ENCODE measurements around the gene MYLK3. TPM values are rescaled to one million over a fixed set of nuclear protein-coding genes. Genes with fewer than 3 reads are reported as not detected.
A peak's percentile ranks its signal among the peaks of the same experiment; 100 is the strongest.

Gene MYLK3
- total and polyA plus RNA-seq, 8 donors, result 0.11 to 0.37 (median 0.19) TPM

DNA sequence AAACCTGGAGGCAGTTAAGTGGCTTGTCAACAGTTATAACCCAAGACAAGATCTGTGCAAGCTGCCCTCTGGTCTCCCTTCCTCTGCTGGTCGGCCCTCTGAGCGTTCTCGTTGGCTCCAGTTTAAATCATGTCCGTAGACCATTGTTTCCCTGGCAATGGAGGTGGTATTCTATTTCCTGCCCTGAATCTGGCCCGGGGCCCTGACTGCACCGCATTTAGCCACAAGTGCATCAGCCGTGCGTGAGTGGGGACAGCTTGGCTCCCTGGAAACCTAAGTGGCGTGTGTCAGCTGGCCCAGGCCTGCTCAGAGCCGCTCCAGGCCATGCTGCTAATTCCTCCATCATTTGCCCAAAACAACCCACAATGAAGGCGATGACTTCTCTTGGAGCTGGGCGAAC is 15.0 kb upstream of the MYLK3 start:
- intact Hi-C loops (cut with DNase I), result no loop called here
- ATAC-seq (peak in 2 of 4 donors; percentile 40 to 47), DNase-seq (no peak), FAIRE-seq (no peak)
- no peak overlapping the region for H3K4me3 ChIP-seq
- H3K27me3 ChIP-seq, result no peaks in the 10 kb centered on the region
- TF ChIP-seq CTCF (IDR thresholded peaks at IDR 0.05), result no peak
- no peak overlapping the region for H3K27ac ChIP-seq
- H3K36me3 ChIP-seq, result no peaks in the 10 kb centered on the region
- 73 to 81% methylated on average over 12 of the region's 12 CpGs for WGBS, 2 donors
- no peaks in the 10 kb centered on the region for H3K9me3 ChIP-seq
- no peaks in the 10 kb centered on the region for H3K4me1 ChIP-seq

- H3K36me3 ChIP-seq, result no peaks in the 10 kb centered on the region
- H3K9me3 ChIP-seq, result no peaks in the 10 kb centered on the region
- no peak overlapping the region for H3K4me3 ChIP-seq
- FAIRE-seq (no peak), DNase-seq (no peak), ATAC-seq (no peak)
- TF ChIP-seq CTCF (IDR thresholded peaks at IDR 0.05), result no peak
- intact Hi-C loops (cut with DNase I), result no loop called here
- no peaks in the 10 kb centered on the region for H3K27me3 ChIP-seq
- H3K27ac ChIP-seq, result no peak overlapping the region
- no peaks in the 10 kb centered on the region for H3K4me1 ChIP-seq
- 69 to 72% methylated on average over 3 of the region's 3 CpGs for WGBS, 2 donors
Measured at GRCh38 chr16:46762583-46762982, 14.4 kb upstream of the MYLK3 start.

GRCh38 chr16:46759309-46759708 is 11.2 kb upstream of the MYLK3 start:
- H3K27me3 ChIP-seq, result no peaks in the 10 kb centered on the region
- intact Hi-C loops (cut with DNase I), result no loop called here
- FAIRE-seq (no peak), DNase-seq (no peak), ATAC-seq (no peak)
- no peaks in the 10 kb centered on the region for H3K36me3 ChIP-seq
- no peak overlapping the region for H3K27ac ChIP-seq
- 75 to 87% methylated on average over 5 of the region's 5 CpGs for WGBS, 2 donors
- H3K9me3 ChIP-seq, result no peaks in the 10 kb centered on the region
- TF ChIP-seq CTCF (IDR thresholded peaks at IDR 0.05), result no peak
- H3K4me1 ChIP-seq, result no peaks in the 10 kb centered on the region
- H3K4me3 ChIP-seq, result no peak overlapping the region

GRCh38 chr16:46757339-46758050 is 9.4 kb upstream of the MYLK3 start:
- intact Hi-C loops (cut with DNase I), result no loop called here
- no peaks in the 10 kb centered on the region for H3K36me3 ChIP-seq
- no peaks in the 10 kb centered on the region for H3K4me1 ChIP-seq
- no peaks in the 10 kb centered on the region for H3K27me3 ChIP-seq
- ATAC-seq (peak in 2 of 4 donors; percentile 36 to 43), DNase-seq (no peak), FAIRE-seq (no peak)
- H3K9me3 ChIP-seq, result no peaks in the 10 kb centered on the region
- WGBS, 2 donors, result 11 to 14% methylated on average over 21 of the region's 21 CpGs
- H3K4me3 ChIP-seq, result no peak overlapping the region
- TF ChIP-seq CTCF (IDR thresholded peaks at IDR 0.05), result no peak
- H3K27ac ChIP-seq, result no peak overlapping the region

DNA sequence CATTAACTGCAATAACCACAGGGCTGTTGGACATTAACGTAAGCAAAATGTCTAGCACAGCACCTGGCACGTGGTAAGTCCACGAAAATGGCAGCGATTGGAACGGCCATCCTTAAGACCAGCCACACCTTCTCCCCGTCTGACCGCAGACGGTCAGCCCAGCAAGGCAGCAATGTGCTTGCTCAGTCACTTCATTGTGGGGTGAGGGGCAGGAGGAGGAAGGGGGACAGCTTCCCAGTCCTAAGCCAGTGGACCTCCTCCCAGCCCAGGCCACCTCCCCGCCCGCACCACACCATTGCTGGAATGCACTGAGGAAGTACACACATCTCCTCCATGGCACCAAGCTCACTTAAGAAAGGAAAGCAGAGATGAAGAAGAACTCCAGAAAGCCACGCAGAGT is 8.6 kb upstream of the MYLK3 start:
- TF ChIP-seq CTCF (IDR thresholded peaks at IDR 0.05), result no peak
- 74 to 83% methylated on average over 11 of the region's 11 CpGs for WGBS, 2 donors
- DNase-seq (no peak), ATAC-seq (no peak), FAIRE-seq (no peak)
- H3K4me1 ChIP-seq, result no peaks in the 10 kb centered on the region
- H3K36me3 ChIP-seq, result no peaks in the 10 kb centered on the region
- H3K27ac ChIP-seq, result no peak overlapping the region
- H3K4me3 ChIP-seq, result no peak overlapping the region
- intact Hi-C loops (cut with DNase I), result no loop called here
- H3K27me3 ChIP-seq, result no peaks in the 10 kb centered on the region
- H3K9me3 ChIP-seq, result no peaks in the 10 kb centered on the region

Measured in pancreas (tissue), 10 donors.